ENCODE data around the gene EIF2AK3. TPM values are rescaled to one million over a fixed set of nuclear protein-coding genes. Genes with fewer than 3 reads are reported as not detected.

The EIF2AK3 gene
- total and polyA plus RNA-seq, 2 of the 4 experiments (the other 2 are of a cell fraction): 7.9 to 22.8 TPM

DNA sequence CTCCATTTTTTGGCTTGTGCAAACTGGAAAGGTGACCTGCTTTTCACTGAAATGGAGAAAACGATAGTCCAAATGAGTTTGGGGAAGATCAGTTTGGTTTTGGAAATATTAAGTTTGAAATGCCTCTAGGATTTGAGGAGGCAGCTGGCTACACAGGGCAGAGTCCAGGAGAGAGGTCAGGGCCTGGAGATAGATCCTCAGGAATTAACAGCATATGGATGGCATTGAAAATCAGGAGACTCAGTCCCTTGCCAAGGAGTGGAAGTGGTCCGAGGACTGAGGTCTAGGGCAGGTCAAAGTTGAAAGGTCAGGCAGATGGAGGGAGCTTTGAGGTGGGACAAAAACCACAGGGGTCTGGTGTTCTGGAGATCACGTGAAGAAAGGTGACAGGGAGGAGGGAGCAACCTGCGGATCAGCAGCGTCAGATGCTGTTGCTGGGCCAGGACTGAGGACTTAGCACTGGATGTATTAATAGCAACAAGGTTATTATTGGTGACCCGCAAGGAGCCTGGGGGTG is 83.7 kb downstream of the EIF2AK3 start:
- Histone ChIP-seq H2AK5ac (ENCODE audit: low read depth, low read length) (no peak overlapping the region), H3K4me2 (ENCODE audit: low read depth, low read length) (no peak overlapping the region), H4K20me1 (ENCODE audit: insufficient read depth, low read length) (no peaks in the 10 kb centered on the region), H2BK15ac (ENCODE audit: low read depth, low read length) (no peak overlapping the region), H2BK5ac (ENCODE audit: low read depth, low read length, poor library complexity, severe bottlenecking) (no peak overlapping the region), H2AFZ (replicated peaks; ENCODE audit: low read length, poor library complexity) (no peak overlapping the region), H2BK120ac (ENCODE audit: low read depth, low read length) (no peak overlapping the region), H3K23ac (ENCODE audit: low read depth, low read length) (no peak overlapping the region), H3K27me3 (ENCODE audit: control insufficient read depth, insufficient read depth, low read length) (no peaks in the 10 kb centered on the region), H3K79me1 (ENCODE audit: low read depth in 1 of 2, low read length in 2 of 2) (no peaks in the 10 kb centered on the region), H3K56ac (ENCODE audit: extremely low read depth, insufficient read depth, low read length) (no peak overlapping the region), H3K27ac (ENCODE audit: insufficient read depth, low read length) (no peak overlapping the region), H2AK9ac (replicated peaks; ENCODE audit: low read depth, low read length, poor library complexity) (peak overlapping the region; percentile 13), H3K18ac (ENCODE audit: low read depth, low read length) (no peak overlapping the region), H3K36me3 (ENCODE audit: control insufficient read depth, insufficient read depth, low read length) (no peaks in the 10 kb centered on the region), H3K9me3 (ENCODE audit: control insufficient read depth, insufficient read depth, low read length) (no peaks in the 10 kb centered on the region), H3K9me1 (ENCODE audit: insufficient read depth, low read length) (no peaks in the 10 kb centered on the region), H2BK20ac (ENCODE audit: low read depth, low read length) (no peak overlapping the region), H3K4me1 (ENCODE audit: control insufficient read depth, insufficient read depth, low read length) (peaks cover 2% of the 10 kb centered on the region; the same call in 1 of the 2 replicates), H3K4me3 (ENCODE audit: insufficient read depth, low read depth, low read length) (no peak overlapping the region), H3K9ac (ENCODE audit: low read depth, low read length) (no peak overlapping the region), H4K91ac (ENCODE audit: insufficient read depth, low read depth, low read length) (no peak overlapping the region), H3K14ac (replicated peaks; ENCODE audit: low read depth, low read length) (no peak overlapping the region), H3K4ac (ENCODE audit: low read depth, low read length) (no peak overlapping the region), H4K5ac (ENCODE audit: low read depth, low read length) (no peak overlapping the region), H4K8ac (ENCODE audit: low read depth in 2 of 2, low read length in 2 of 2) (no peak overlapping the region)
- no peak for TF ChIP-seq RFX5 (IDR thresholded peaks at IDR 0.05; ENCODE audit: low read depth, low read length)
- no peak for TF ChIP-seq SMC3 (IDR thresholded peaks at IDR 0.05; ENCODE audit: low read depth, low read length)
- POLR2A ChIA-PET (ENCODE audit: unreplicated experiment): no interaction called here
- CTCF ChIA-PET: no interaction called here
- intact Hi-C loops (cut with micrococcal nuclease): no loop called here
- 50% methylated on average over 1 of the region's 6 CpGs; no CpG with 5 or more reads in 1 of the 2 experiments for WGBS, 2 experiments (ENCODE audit: extremely low coverage in 2 of 2, insufficient read length in 1 of 2)
- dilution Hi-C loops (cut with HindIII; ENCODE audit: low sequenced_read_pairs, unreplicated experiment): no loop called here
- DNase-seq (no peak), ATAC-seq (ENCODE audit: low read depth) (no peak)
- BruUV-seq (replicated peaks): no TSS peak
- in situ Hi-C loops (cut with MboI; ENCODE audit: low sequenced_read_pairs): no loop called here
